GM23338 (cell line): Measurements from ENCODE around the gene ADAMTS17. TPM values are rescaled to one million over a fixed set of nuclear protein-coding genes. Genes with fewer than 3 reads are reported as not detected.

Experiments used
- ATAC-seq: fragments of 200-7000 bp; cut with Tn5 transposase; 3 replicates; pipeline ENCODE4 v1.9.1; 2020
- DNase-seq: peaks from one replicate; pipeline ENCODE4 v3.0.0-alpha.2; 2015; ENCODE audit warnings: low spot score
- H2AFZ ChIP-seq: fragments of 200-600 bp; sonication (generic); 2 replicates; pipeline ENCODE4 v1.8.0; 2016; ENCODE audit warnings: antibody characterized with exemption, mild to moderate bottlenecking, moderate library complexity
- H3F3A ChIP-seq: fragments of 200-600 bp; sonication (generic); replicated peaks from 2 replicates; pipeline ENCODE4 v1.8.0; 2017; ENCODE audit warnings: antibody characterized with exemption, mixed run types, low read depth
- H3K27ac ChIP-seq: fragments of 200-600 bp; sonication (generic); 2 replicates; pipeline ENCODE4 v1.6.1; 2016; ENCODE audit warnings: low read depth
- H3K27me3 ChIP-seq: fragments of 200-600 bp; sonication (generic); 2 replicates; pipeline ENCODE4 v1.8.0; 2016; ENCODE audit warnings: mild to moderate bottlenecking, mixed run types, moderate library complexity; ENCODE audit not compliant: insufficient read depth
- H3K36me3 ChIP-seq: fragments of 200-600 bp; sonication (generic); 2 replicates; pipeline ENCODE4 v1.8.0; 2016; ENCODE audit warnings: mild to moderate bottlenecking; ENCODE audit not compliant: insufficient read depth
- H3K4me1 ChIP-seq: fragments of 200-600 bp; sonication (generic); 2 replicates; pipeline ENCODE4 v1.8.0; 2016; ENCODE audit warnings: mild to moderate bottlenecking, moderate library complexity; ENCODE audit not compliant: insufficient read depth
- H3K4me2 ChIP-seq: fragments of 200-600 bp; sonication (generic); 2 replicates; pipeline ENCODE4 v1.7.1; 2017; ENCODE audit warnings: mixed run types
- H3K4me3 ChIP-seq: fragments of 200-600 bp; sonication (generic); 2 replicates; pipeline ENCODE4 v1.6.1; 2016; ENCODE audit warnings: mixed run types
- H3K79me2 ChIP-seq: fragments of 200-600 bp; sonication (generic); replicated peaks from 2 replicates; pipeline ENCODE4 v1.8.0; 2017; ENCODE audit warnings: mild to moderate bottlenecking; ENCODE audit not compliant: insufficient read depth
- H3K9me2 ChIP-seq: fragments of 200-600 bp; sonication (generic); 2 replicates; pipeline ENCODE4 v1.8.0; 2017; ENCODE audit not compliant: insufficient read depth
- H4K20me1 ChIP-seq: fragments of 200-600 bp; sonication (generic); replicated peaks from 2 replicates; pipeline ENCODE4 v1.8.0; 2017; ENCODE audit warnings: mild to moderate bottlenecking; ENCODE audit not compliant: insufficient read depth
- H3K27ac Mint-ChIP-seq: 2 replicates; pipeline ENCODE4 v1.8.0; 2020; ENCODE audit warnings: inconsistent platforms, mild to moderate bottlenecking, moderate library complexity, mixed read lengths
- H3K27me3 Mint-ChIP-seq: 3 replicates; pipeline ENCODE4 v1.8.0; 2022; ENCODE audit warnings: low read depth, mild to moderate bottlenecking, moderate library complexity, mixed read lengths, inconsistent platforms; ENCODE audit not compliant: insufficient read depth, poor library complexity
- H3K36me3 Mint-ChIP-seq: 3 replicates; pipeline ENCODE4 v1.8.0; 2021; ENCODE audit warnings: low read depth, mild to moderate bottlenecking, inconsistent platforms, moderate library complexity, mixed read lengths
- H3K4me1 Mint-ChIP-seq: 3 replicates; pipeline ENCODE4 v1.8.0; 2020; ENCODE audit warnings: mild to moderate bottlenecking, inconsistent platforms, mixed read lengths
- H3K4me3 Mint-ChIP-seq: 3 replicates; pipeline ENCODE4 v1.8.0; 2021; ENCODE audit warnings: moderate library complexity, mild to moderate bottlenecking, inconsistent platforms, mixed read lengths
- H3K9me3 Mint-ChIP-seq: 3 replicates; pipeline ENCODE4 v1.8.0; 2020; ENCODE audit warnings: moderate library complexity, mild to moderate bottlenecking, inconsistent platforms, mixed read lengths
- CREB1 ChIP-seq: fragments of 250-450 bp; sonication (Bioruptor Pico); IDR thresholded peaks from 2 replicates; pipeline ENCODE4 v1.5.0; 2020; ENCODE audit warnings: low read depth, mild to moderate bottlenecking, moderate library complexity
- CTCF ChIP-seq, 2 experiments: fragments of 200-600 bp in 1 of 2; sonication (generic) in 1 of 2; conservative IDR thresholded peaks; 2 replicates each; pipeline versions ENCODE4 v1.5.1 to v1.6.1; 2016 to 2017; ENCODE audit warnings: antibody characterized with exemption in 2 of 2, low read depth in 2 of 2, mild to moderate bottlenecking in 2 of 2, moderate library complexity in 1 of 2
- ETS1 ChIP-seq: IDR thresholded peaks from 2 replicates; pipeline ENCODE4 v1.6.1; 2016; ENCODE audit warnings: antibody characterized with exemption
- EZH2 ChIP-seq: fragments of 200-600 bp; sonication (generic); IDR thresholded peaks from one replicate; pipeline ENCODE4 v1.8.0; 2017; ENCODE audit warnings: antibody characterized with exemption, mild to moderate bottlenecking, low read depth; ENCODE audit not compliant: unreplicated experiment
- EZH2phosphoT487 ChIP-seq: fragments of 200-600 bp; sonication (generic); IDR thresholded peaks from one replicate; pipeline ENCODE4 v1.8.1; 2018; ENCODE audit warnings: antibody characterized with exemption; ENCODE audit not compliant: unreplicated experiment
- JUNB ChIP-seq: IDR thresholded peaks from one replicate; pipeline ENCODE4 v1.6.1; 2016; ENCODE audit warnings: antibody characterized with exemption; ENCODE audit not compliant: unreplicated experiment
- NANOG ChIP-seq: IDR thresholded peaks from 2 replicates; pipeline ENCODE4 v1.6.1; 2016; ENCODE audit warnings: antibody characterized with exemption, borderline replicate concordance
- POLR2AphosphoS5 ChIP-seq: IDR thresholded peaks from 2 replicates; pipeline ENCODE4 v1.6.1; 2016; ENCODE audit warnings: antibody characterized with exemption, low read depth
- STAT1 ChIP-seq: IDR thresholded peaks from one replicate; pipeline ENCODE4 v1.6.1; 2016; ENCODE audit warnings: antibody characterized with exemption; ENCODE audit not compliant: unreplicated experiment
- ZNF114 ChIP-seq: fragments of 250-450 bp; sonication (Bioruptor Pico); IDR thresholded peaks from 2 replicates; pipeline ENCODE4 v1.5.0; 2020; ENCODE audit warnings: mild to moderate bottlenecking, moderate library complexity
- ZNF331 ChIP-seq: fragments of 250-450 bp; sonication (Bioruptor Pico); IDR thresholded peaks from 2 replicates; pipeline ENCODE4 v1.5.0; 2020; ENCODE audit warnings: low read depth, mild to moderate bottlenecking, moderate library complexity
- polyA plus RNA-seq: library from polyadenylated mRNA; unstranded; fragments of >200 nt; fragmentation: Nextera tagmentation; extraction: Ambion mirVana; gene quantifications from 2 replicates; pipeline ENCODE4 v1.2.1, GENCODE V29; 2016
- total RNA-seq: library from RNA; depleted of rRNA; stranded (reverse); fragments of >200 nt; shearing (Covaris generic); gene quantifications from 2 replicates; pipeline ENCODE4 v1.2.3, GENCODE V29; 2014
- TF ChIP-seq, protein P1 (sequence below): fragments of 250-450 bp; sonication (Bioruptor Pico); IDR thresholded peaks from 2 replicates; pipeline ENCODE4 v1.5.0; 2020; ENCODE audit warnings: mild to moderate bottlenecking, moderate library complexity

ADAMTS17 gene
- total and polyA plus RNA-seq, 2 experiments from 2014 or later = 0.60 to 3.8 TPM

DNA sequence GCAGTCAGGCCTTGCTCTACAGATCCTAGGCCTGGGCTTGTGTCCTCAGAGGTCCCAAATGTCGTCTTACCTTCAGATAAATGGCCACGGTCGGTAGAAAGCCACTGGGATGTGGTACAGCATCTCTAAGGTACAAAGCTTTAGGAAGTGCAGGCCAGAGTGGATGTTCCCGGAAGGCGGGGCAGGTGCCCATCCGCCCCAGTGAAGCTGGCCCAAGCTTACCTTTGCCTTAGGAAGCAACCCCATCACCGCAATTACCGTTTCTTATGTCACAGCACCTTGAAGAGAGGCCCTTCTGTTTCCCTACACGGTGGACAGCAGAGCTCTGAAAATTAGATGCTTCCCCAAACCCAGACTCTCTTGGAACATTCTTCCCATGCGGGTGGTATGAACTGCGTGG lies 368.4 kb downstream of the ADAMTS17 start (continued):
- TF ChIP-seq, protein P1, sequence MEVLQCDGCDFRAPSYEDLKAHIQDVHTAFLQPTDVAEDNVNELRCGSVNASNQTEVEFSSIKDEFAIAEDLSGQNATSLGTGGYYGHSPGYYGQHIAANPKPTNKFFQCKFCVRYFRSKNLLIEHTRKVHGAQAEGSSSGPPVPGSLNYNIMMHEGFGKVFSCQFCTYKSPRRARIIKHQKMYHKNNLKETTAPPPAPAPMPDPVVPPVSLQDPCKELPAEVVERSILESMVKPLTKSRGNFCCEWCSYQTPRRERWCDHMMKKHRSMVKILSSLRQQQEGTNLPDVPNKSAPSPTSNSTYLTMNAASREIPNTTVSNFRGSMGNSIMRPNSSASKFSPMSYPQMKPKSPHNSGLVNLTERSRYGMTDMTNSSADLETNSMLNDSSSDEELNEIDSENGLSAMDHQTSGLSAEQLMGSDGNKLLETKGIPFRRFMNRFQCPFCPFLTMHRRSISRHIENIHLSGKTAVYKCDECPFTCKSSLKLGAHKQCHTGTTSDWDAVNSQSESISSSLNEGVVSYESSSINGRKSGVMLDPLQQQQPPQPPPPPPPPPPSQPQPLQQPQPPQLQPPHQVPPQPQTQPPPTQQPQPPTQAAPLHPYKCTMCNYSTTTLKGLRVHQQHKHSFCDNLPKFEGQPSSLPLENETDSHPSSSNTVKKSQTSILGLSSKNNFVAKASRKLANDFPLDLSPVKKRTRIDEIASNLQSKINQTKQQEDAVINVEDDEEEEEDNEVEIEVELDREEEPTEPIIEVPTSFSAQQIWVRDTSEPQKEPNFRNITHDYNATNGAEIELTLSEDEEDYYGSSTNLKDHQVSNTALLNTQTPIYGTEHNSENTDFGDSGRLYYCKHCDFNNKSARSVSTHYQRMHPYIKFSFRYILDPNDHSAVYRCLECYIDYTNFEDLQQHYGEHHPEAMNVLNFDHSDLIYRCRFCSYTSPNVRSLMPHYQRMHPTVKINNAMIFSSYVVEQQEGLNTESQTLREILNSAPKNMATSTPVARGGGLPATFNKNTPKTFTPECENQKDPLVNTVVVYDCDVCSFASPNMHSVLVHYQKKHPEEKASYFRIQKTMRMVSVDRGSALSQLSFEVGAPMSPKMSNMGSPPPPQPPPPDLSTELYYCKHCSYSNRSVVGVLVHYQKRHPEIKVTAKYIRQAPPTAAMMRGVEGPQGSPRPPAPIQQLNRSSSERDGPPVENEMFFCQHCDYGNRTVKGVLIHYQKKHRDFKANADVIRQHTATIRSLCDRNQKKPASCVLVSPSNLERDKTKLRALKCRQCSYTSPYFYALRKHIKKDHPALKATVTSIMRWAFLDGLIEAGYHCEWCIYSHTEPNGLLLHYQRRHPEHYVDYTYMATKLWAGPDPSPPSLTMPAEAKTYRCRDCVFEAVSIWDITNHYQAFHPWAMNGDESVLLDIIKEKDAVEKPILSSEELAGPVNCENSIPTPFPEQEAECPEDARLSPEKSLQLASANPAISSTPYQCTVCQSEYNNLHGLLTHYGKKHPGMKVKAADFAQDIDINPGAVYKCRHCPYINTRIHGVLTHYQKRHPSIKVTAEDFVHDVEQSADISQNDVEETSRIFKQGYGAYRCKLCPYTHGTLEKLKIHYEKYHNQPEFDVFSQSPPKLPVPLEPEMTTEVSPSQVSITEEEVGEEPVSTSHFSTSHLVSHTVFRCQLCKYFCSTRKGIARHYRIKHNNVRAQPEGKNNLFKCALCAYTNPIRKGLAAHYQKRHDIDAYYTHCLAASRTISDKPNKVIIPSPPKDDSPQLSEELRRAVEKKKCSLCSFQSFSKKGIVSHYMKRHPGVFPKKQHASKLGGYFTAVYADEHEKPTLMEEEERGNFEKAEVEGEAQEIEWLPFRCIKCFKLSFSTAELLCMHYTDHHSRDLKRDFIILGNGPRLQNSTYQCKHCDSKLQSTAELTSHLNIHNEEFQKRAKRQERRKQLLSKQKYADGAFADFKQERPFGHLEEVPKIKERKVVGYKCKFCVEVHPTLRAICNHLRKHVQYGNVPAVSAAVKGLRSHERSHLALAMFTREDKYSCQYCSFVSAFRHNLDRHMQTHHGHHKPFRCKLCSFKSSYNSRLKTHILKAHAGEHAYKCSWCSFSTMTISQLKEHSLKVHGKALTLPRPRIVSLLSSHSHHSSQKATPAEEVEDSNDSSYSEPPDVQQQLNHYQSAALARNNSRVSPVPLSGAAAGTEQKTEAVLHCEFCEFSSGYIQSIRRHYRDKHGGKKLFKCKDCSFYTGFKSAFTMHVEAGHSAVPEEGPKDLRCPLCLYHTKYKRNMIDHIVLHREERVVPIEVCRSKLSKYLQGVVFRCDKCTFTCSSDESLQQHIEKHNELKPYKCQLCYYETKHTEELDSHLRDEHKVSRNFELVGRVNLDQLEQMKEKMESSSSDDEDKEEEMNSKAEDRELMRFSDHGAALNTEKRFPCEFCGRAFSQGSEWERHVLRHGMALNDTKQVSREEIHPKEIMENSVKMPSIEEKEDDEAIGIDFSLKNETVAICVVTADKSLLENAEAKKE (CRISPR knock-in tag) = no peak
- TF ChIP-seq NANOG (no peak), ETS1 (no peak)

- Histone ChIP-seq H4K20me1 (no peaks in the 10 kb centered on the region), H3K27me3 (no peaks in the 10 kb centered on the region), H3K4me2 (no peak overlapping the region), H3K9me2 (peaks cover 13% of the 10 kb centered on the region), H3K36me3 (no peaks in the 10 kb centered on the region), H3K27ac (no peak overlapping the region), H3K79me2 (no peaks in the 10 kb centered on the region), H2AFZ (0 out of 2 replicates have a peak overlapping the region, but pooled peaks have one; percentile 28), H3K4me3 (no peak overlapping the region), H3K4me1 (no peaks in the 10 kb centered on the region), H3F3A (no peaks in the 10 kb centered on the region)
- peaks cover 3% of the 10 kb centered on the region for H3K27me3 Mint-ChIP-seq
- no peaks in the 10 kb centered on the region for H3K36me3 Mint-ChIP-seq
- ATAC-seq = no peak
- no peak overlapping the region for H3K4me3 Mint-ChIP-seq
- no peak for TF ChIP-seq CTCF (conservative IDR thresholded peaks at IDR 0.05; ENCODE audit: low read depth in 2 of 2)
- TF ChIP-seq ETS1 = no peak
- TF ChIP-seq CREB1 (CRISPR knock-in tag) = no peak
- TF ChIP-seq ZNF114 (CRISPR knock-in tag) = no peak
- TF ChIP-seq JUNB = no peak
- TF ChIP-seq EZH2phosphoT487 = no peak
- TF ChIP-seq ZNF331 (CRISPR knock-in tag) = no peak
- TF ChIP-seq NANOG = no peak
- TF ChIP-seq EZH2 = no peak
- TF ChIP-seq POLR2AphosphoS5 = no peak
- TF ChIP-seq STAT1 = no peak
- no peak overlapping the region for H3K27ac Mint-ChIP-seq
- no peaks in the 10 kb centered on the region; the same call in 2 of the 3 replicates for H3K9me3 Mint-ChIP-seq
- DNase-seq = no peak
- H3K4me1 Mint-ChIP-seq = no peaks in the 10 kb centered on the region
Measured at GRCh38 chr15:99970891-99971430, 370.8 kb downstream of the ADAMTS17 start.
